ENCODE data around the gene ADAT3. TPM values are rescaled to one million over a fixed set of nuclear protein-coding genes. Genes with fewer than 3 reads are reported as not detected.

The ADAT3 gene
- total and polyA plus RNA-seq, 2 of the 4 experiments (the other 2 are of a cell fraction), result 0.36 to 2.8 TPM

- TF ChIP-seq RAD21 (IDR thresholded peaks at IDR 0.05; ENCODE audit: low read length), result no peak
Observed at GRCh38 chr19:1961000-1961883, 56.0 kb downstream of the ADAT3 start (continued).

GRCh38 chr19:1962674-1963073, 57.5 kb downstream of the ADAT3 start:
- WGBS, 2 experiments (ENCODE audit: extremely low coverage in 2 of 2, insufficient read length in 1 of 2), result 97% methylated on average over 16 of the region's 23 CpGs; no CpG with 5 or more reads in 1 of the 2 experiments
- Histone ChIP-seq H3K27me3 (ENCODE audit: control insufficient read depth, insufficient read depth, low read length) (no peaks in the 10 kb centered on the region), H3K79me1 (ENCODE audit: low read depth in 1 of 2, low read length in 2 of 2) (peaks cover 9 to 65% of the 10 kb centered on the region in 2 experiments), H3K27ac (ENCODE audit: insufficient read depth, low read length) (no peak overlapping the region), H3K36me3 (ENCODE audit: control insufficient read depth, insufficient read depth, low read length) (peaks cover 8% of the 10 kb centered on the region), H4K8ac (ENCODE audit: low read depth in 2 of 2, low read length in 2 of 2) (no peak overlapping the region), H3K18ac (ENCODE audit: low read depth, low read length) (no peak overlapping the region), H2AK9ac (replicated peaks; ENCODE audit: low read depth, low read length, poor library complexity) (no peak overlapping the region), H3K4me3 (ENCODE audit: insufficient read depth, low read depth, low read length) (no peak overlapping the region), H3K14ac (replicated peaks; ENCODE audit: low read depth, low read length) (no peak overlapping the region), H2BK15ac (ENCODE audit: low read depth, low read length) (no peak overlapping the region), H4K91ac (ENCODE audit: insufficient read depth, low read depth, low read length) (no peak overlapping the region), H3K9me1 (ENCODE audit: insufficient read depth, low read length) (peaks cover 6% of the 10 kb centered on the region; the same call in 1 of the 2 replicates), H3K23ac (ENCODE audit: low read depth, low read length) (no peak overlapping the region), H2AK5ac (ENCODE audit: low read depth, low read length) (no peak overlapping the region), H2BK20ac (ENCODE audit: low read depth, low read length) (no peak overlapping the region), H3K4ac (ENCODE audit: low read depth, low read length) (no peak overlapping the region), H3K9me3 (ENCODE audit: control insufficient read depth, insufficient read depth, low read length) (no peaks in the 10 kb centered on the region), H4K20me1 (ENCODE audit: insufficient read depth, low read length) (peaks cover 70% of the 10 kb centered on the region), H3K56ac (ENCODE audit: extremely low read depth, insufficient read depth, low read length) (no peak overlapping the region), H2BK5ac (ENCODE audit: low read depth, low read length, poor library complexity, severe bottlenecking) (no peak overlapping the region), H2AFZ (replicated peaks; ENCODE audit: low read length, poor library complexity) (no peak overlapping the region), H4K5ac (ENCODE audit: low read depth, low read length) (no peak overlapping the region), H3K4me1 (ENCODE audit: control insufficient read depth, insufficient read depth, low read length) (no peaks in the 10 kb centered on the region), H2BK120ac (ENCODE audit: low read depth, low read length) (no peak overlapping the region), H3K4me2 (ENCODE audit: low read depth, low read length) (no peak overlapping the region), H3K9ac (ENCODE audit: low read depth, low read length) (no peak overlapping the region)
- DNase-seq (no peak), ATAC-seq (ENCODE audit: low read depth) (no peak)
- ChIA-PET POLR2A (ENCODE audit: unreplicated experiment) (no interaction called here), CTCF (no interaction called here)
- intact Hi-C loops (cut with micrococcal nuclease), result no loop called here
- dilution Hi-C loops (cut with HindIII; ENCODE audit: low sequenced_read_pairs, unreplicated experiment), result no loop called here
- no peak for TF ChIP-seq NFE2L2 (IDR thresholded peaks at IDR 0.05; ENCODE audit: low read depth, low read length)
- TF ChIP-seq CEBPB (IDR thresholded peaks at IDR 0.05; ENCODE audit: low read depth, low read length), result no peak
- TF ChIP-seq MAZ (IDR thresholded peaks at IDR 0.05; ENCODE audit: borderline replicate concordance, low read depth, low read length), result no peak
- no peak for TF ChIP-seq MAFK (IDR thresholded peaks at IDR 0.05; ENCODE audit: low read depth, low read length)
- TF ChIP-seq BHLHE40 (IDR thresholded peaks at IDR 0.05; ENCODE audit: low read depth, low read length), result no peak
- no peak for TF ChIP-seq FOS (IDR thresholded peaks at IDR 0.05; ENCODE audit: low read depth, low read length)
- no peak for TF ChIP-seq RAD21 (IDR thresholded peaks at IDR 0.05; ENCODE audit: low read length)
- no peak for TF ChIP-seq USF2 (IDR thresholded peaks at IDR 0.05; ENCODE audit: low read depth, low read length)
- no peak for TF ChIP-seq POLR2A (IDR thresholded peaks at IDR 0.05; ENCODE audit: low read depth, low read length)
- in situ Hi-C loops (cut with MboI; ENCODE audit: low sequenced_read_pairs), result no loop called here
- BruUV-seq (replicated peaks), result no TSS peak

Measured in IMR-90 (cell line).